Caco-2 (cell line): Measurements from ENCODE around the gene BCAR1. TPM values are rescaled to one million over a fixed set of nuclear protein-coding genes. Genes with fewer than 3 reads are reported as not detected.
"Not testable (repeated sequence)": the region's sequence is repeated elsewhere in the genome, so short reads cannot be mapped to it uniquely, and the experiment has no call there.

Experiments
- BruUV-seq: library from RNA; stranded (reverse); fragments of 400-500 nt; replicated peaks from 2 replicates; lab custom pipeline; 2021; lab: Mats Ljungman, UMichigan
- CTCF ChIA-PET: fragments of 300-600 bp; sonication (Branson Sonifier 250); formaldehyde crosslinking; loops from one replicate; lab custom pipeline; 2022; ENCODE audit warnings: antibody characterized with exemption; lab: Charles Lee
- POLR2A ChIA-PET: fragments of 300-600 bp; sonication (Branson Sonifier 250); formaldehyde crosslinking; loops from one replicate; lab custom pipeline; 2022; ENCODE audit warnings: antibody characterized with exemption; lab: Charles Lee
- DNase-seq, 2 experiments: peaks; one replicate each; pipeline versions ENCODE4 v3.0.0 to v3.0.0-alpha.2; 2020 to 2022
- H3K27me3 ChIP-seq: replicated peaks from 2 replicates; pipeline ENCODE4 v1.6.0; 2011; ENCODE audit warnings: low read length; ENCODE audit not compliant: control insufficient read depth, insufficient read depth
- H3K36me3 ChIP-seq: 2 replicates; pipeline ENCODE4 v1.5.1; 2011; ENCODE audit warnings: low read length; ENCODE audit not compliant: control insufficient read depth, insufficient read depth
- H3K4me1 ChIP-seq: fragments of 250-450 bp; sonication (Bioruptor Pico); 2 replicates; pipeline ENCODE4 v1.5.1; 2020; ENCODE audit warnings: mild to moderate bottlenecking
- H3K4me3 ChIP-seq: 2 replicates; pipeline ENCODE4 v1.5.1; 2011; ENCODE audit warnings: low read depth, mild to moderate bottlenecking, control low read depth, low read length
- H3K9me3 ChIP-seq: fragments of 250-450 bp; sonication (Bioruptor Pico); 2 replicates; pipeline ENCODE4 v1.5.1; 2020; ENCODE audit warnings: mild to moderate bottlenecking, moderate library complexity
- H3K27ac Mint-ChIP-seq: one replicate; pipeline ENCODE4 v1.8.0; 2022; ENCODE audit warnings: mixed read lengths; ENCODE audit not compliant: unreplicated experiment
- H3K27me3 Mint-ChIP-seq: one replicate; pipeline ENCODE4 v1.8.0; 2022; ENCODE audit warnings: mixed read lengths; ENCODE audit not compliant: insufficient read depth, unreplicated experiment
- H3K36me3 Mint-ChIP-seq: one replicate; pipeline ENCODE4 v1.8.0; 2022; ENCODE audit warnings: mild to moderate bottlenecking, mixed read lengths; ENCODE audit not compliant: insufficient read depth, unreplicated experiment
- H3K4me1 Mint-ChIP-seq: one replicate; pipeline ENCODE4 v1.8.0; 2022; ENCODE audit warnings: low read depth, mixed read lengths; ENCODE audit not compliant: unreplicated experiment
- H3K4me3 Mint-ChIP-seq: one replicate; pipeline ENCODE4 v1.8.0; 2022; ENCODE audit warnings: mild to moderate bottlenecking, moderate library complexity, mixed read lengths; ENCODE audit not compliant: unreplicated experiment
- H3K9me3 Mint-ChIP-seq: one replicate; pipeline ENCODE4 v1.8.0; 2022; ENCODE audit warnings: mixed read lengths; ENCODE audit not compliant: unreplicated experiment
- CTCF ChIP-seq, 2 experiments: fragments of 200-600 bp in 1 of 2; IDR thresholded peaks; 1 replicate in 1 of 2; 2 replicates in 1 of 2; pipeline versions ENCODE4 v1.5.1 to v1.8.0; 2011 to 2022; ENCODE audit warnings: antibody characterized with exemption in 1 of 2, control low read depth in 1 of 2, inconsistent platforms in 1 of 2, low read depth in 1 of 2, low read length in 1 of 2, mild to moderate bottlenecking in 1 of 2, moderate library complexity in 1 of 2; ENCODE audit not compliant: insufficient read depth in 1 of 2, severe bottlenecking in 1 of 2, unreplicated experiment in 1 of 2
- intact Hi-C: fragments of 100-400 bp; cut with micrococcal nuclease; formaldehyde crosslinking; loops from one replicate; pipeline ENCODE4 v1.10.0; 2022; ENCODE audit not compliant: unreplicated experiment
- total RNA-seq: library from RNA; stranded (reverse); gene quantifications from 2 replicates; pipeline ENCODE4 v1.2.3, GENCODE V29; 2022

BCAR1 gene
- total RNA-seq, 1 experiment from 2014 or later = 95.5 TPM

- Mint-ChIP-seq H3K27ac (no peak overlapping the region), H3K36me3 (peaks cover 17% of the 10 kb centered on the region), H3K9me3 (no peaks in the 10 kb centered on the region), H3K27me3 (no peaks in the 10 kb centered on the region), H3K4me1 (no peaks in the 10 kb centered on the region), H3K4me3 (no peak overlapping the region)
- no peaks in the 10 kb centered on the region for H3K4me1 ChIP-seq
- no peaks in the 10 kb centered on the region for H3K9me3 ChIP-seq
- intact Hi-C loops = no loop called here
- no TSS peak for BruUV-seq
- no peak for TF ChIP-seq CTCF (IDR thresholded peaks at IDR 0.05; ENCODE audit: insufficient read depth in 1 of 2, low read depth in 1 of 2, low read length in 1 of 2, severe bottlenecking in 1 of 2, unreplicated experiment in 1 of 2)
- POLR2A ChIA-PET = no interaction called here
- no peaks in the 10 kb centered on the region; the same call in 1 of the 2 replicates for H3K27me3 ChIP-seq
- CTCF ChIA-PET = no interaction called here
- H3K4me3 ChIP-seq = no peak overlapping the region
- no peak for DNase-seq
- H3K36me3 ChIP-seq = peaks cover 6% of the 10 kb centered on the region
Observed at GRCh38 chr16:75286389-75286788, 35.0 kb upstream of the BCAR1 start.

- DNase-seq = no peak
- ChIA-PET CTCF (no interaction called here), POLR2A (no interaction called here)
- no TSS peak for BruUV-seq
- no peaks in the 10 kb centered on the region for H3K27me3 Mint-ChIP-seq
- Histone ChIP-seq H3K4me3 (no peak overlapping the region), H3K4me1 (no peaks in the 10 kb centered on the region), H3K9me3 (no peaks in the 10 kb centered on the region), H3K27me3 (no peaks in the 10 kb centered on the region), H3K36me3 (peaks cover 1% of the 10 kb centered on the region; the same call in 1 of the 2 replicates)
- no peak overlapping the region for H3K4me3 Mint-ChIP-seq
- H3K36me3 Mint-ChIP-seq = peaks cover 17% of the 10 kb centered on the region
- no peak for TF ChIP-seq CTCF (IDR thresholded peaks at IDR 0.05; ENCODE audit: insufficient read depth in 1 of 2, low read depth in 1 of 2, low read length in 1 of 2, severe bottlenecking in 1 of 2, unreplicated experiment in 1 of 2)
- H3K9me3 Mint-ChIP-seq = no peaks in the 10 kb centered on the region
- intact Hi-C loops = no loop called here
- no peak overlapping the region for H3K27ac Mint-ChIP-seq
- no peaks in the 10 kb centered on the region for H3K4me1 Mint-ChIP-seq
Observed at GRCh38 chr16:75282466-75283281, 31.2 kb upstream of the BCAR1 start.

- Histone ChIP-seq H3K36me3 (peaks cover 1% of the 10 kb centered on the region; the same call in 1 of the 2 replicates), H3K9me3 (no peaks in the 10 kb centered on the region), H3K4me3 (no peak overlapping the region), H3K4me1 (no peaks in the 10 kb centered on the region), H3K27me3 (no peaks in the 10 kb centered on the region)
- H3K27ac Mint-ChIP-seq = no peak overlapping the region
- intact Hi-C loops = loop anchor here (2.0 kb wide), 1 partner anchor 23 kb away; no protein-coding TSS in a partner anchor
- no peaks in the 10 kb centered on the region for H3K27me3 Mint-ChIP-seq
- H3K4me1 Mint-ChIP-seq = no peaks in the 10 kb centered on the region
- BruUV-seq = no TSS peak
- no peak for TF ChIP-seq CTCF (IDR thresholded peaks at IDR 0.05; ENCODE audit: insufficient read depth in 1 of 2, low read depth in 1 of 2, low read length in 1 of 2, severe bottlenecking in 1 of 2, unreplicated experiment in 1 of 2)
- H3K9me3 Mint-ChIP-seq = no peaks in the 10 kb centered on the region
- ChIA-PET CTCF (no interaction called here), POLR2A (no interaction called here)
- H3K36me3 Mint-ChIP-seq = peaks cover 15% of the 10 kb centered on the region
- no peak overlapping the region for H3K4me3 Mint-ChIP-seq
- DNase-seq = no peak
Observed at GRCh38 chr16:75281826-75282225, 30.4 kb upstream of the BCAR1 start.

- intact Hi-C loops = loop anchor here (2.0 kb wide), 1 partner anchor 24 kb away; no protein-coding TSS in a partner anchor
- BruUV-seq, H3K27me3 Mint-ChIP-seq, H3K9me3 Mint-ChIP-seq, H3K4me1 Mint-ChIP-seq, H3K4me1 ChIP-seq, DNase-seq, H3K36me3 ChIP-seq, H3K27me3 ChIP-seq, H3K4me3 Mint-ChIP-seq, H3K9me3 ChIP-seq, H3K27ac Mint-ChIP-seq, CTCF ChIA-PET, H3K4me3 ChIP-seq, H3K36me3 Mint-ChIP-seq, POLR2A ChIA-PET: not testable (repeated sequence)
Observed at GRCh38 chr16:75281009-75281408, 29.6 kb upstream of the BCAR1 start.
